Body of pancreas (tissue), 4 donors: ENCODE results near the gene MRPL10. TPM values are rescaled to one million over a fixed set of nuclear protein-coding genes. Genes with fewer than 3 reads are reported as not detected.
A peak's percentile ranks its signal among the peaks of the same experiment; 100 is the strongest.

Source experiments
- ATAC-seq: fragments of 150-250 bp; one replicate; pipeline ENCODE4 v1.9.1; 2016
- DNase-seq, 4 donors: peaks; one replicate each; pipeline ENCODE4 v3.0.0-alpha.2; 2019
- H3K27ac ChIP-seq, 4 donors: fragments of 200-600 bp; sonication (generic); 1 replicate in 3 of 4; 2 replicates in 1 of 4; pipeline versions ENCODE4 v1.5.1 to v1.6.1; 2016 to 2019; ENCODE audit warnings: mild to moderate bottlenecking in 1 of 4, mixed read lengths in 1 of 4, moderate library complexity in 1 of 4
- H3K27me3 ChIP-seq, 2 donors: fragments of 200-600 bp; sonication (generic); one replicate each; pipeline ENCODE4 v1.6.0; 2016; ENCODE audit warnings: mild to moderate bottlenecking in 1 of 2
- H3K36me3 ChIP-seq, 2 donors: fragments of 200-600 bp; sonication (generic); replicated peaks in 1 of 2; 2 replicates each; pipeline ENCODE4 v1.5.1; 2016; ENCODE audit warnings: low read depth in 2 of 2; ENCODE audit not compliant: insufficient read depth in 1 of 2
- H3K4me1 ChIP-seq: fragments of 200-600 bp; sonication (generic); one replicate; pipeline ENCODE4 v1.6.0; 2016
- H3K4me3 ChIP-seq, 2 donors: fragments of 200-600 bp; sonication (generic); 1 replicate in 1 of 2; 2 replicates in 1 of 2; pipeline ENCODE4 v1.5.1; 2016 to 2019
- H3K9me3 ChIP-seq, 3 donors: fragments of 200-600 bp; sonication (generic); 1 replicate in 2 of 3; 2 replicates in 1 of 3; pipeline ENCODE4 v1.5.1; 2016
- CTCF ChIP-seq, 7 experiments: fragments of 450-650 bp in 4 of 7; fragments of 200-600 bp in 3 of 7; sonication (generic) in 3 of 7; IDR thresholded peaks; one replicate each; pipeline ENCODE4 v1.5.1; 2016 to 2019; ENCODE audit warnings: antibody characterized with exemption in 7 of 7
- POLR2A ChIP-seq, 3 donors: fragments of 450-650 bp; IDR thresholded peaks; one replicate each; pipeline ENCODE4 v1.6.1; 2016; ENCODE audit warnings: antibody characterized with exemption in 3 of 3, mild to moderate bottlenecking in 2 of 3
- WGBS, 2 donors: methylation state at CpG; one replicate each; pipeline ENCODE4 v1.1.5; 2017; 5-methylcytosine and 5-hydroxymethylcytosine counted together
- intact Hi-C: fragments of 100-400 bp; cut with DNase I; formaldehyde crosslinking; loops from one replicate; pipeline ENCODE4 v1.15.1; 2023
- total RNA-seq, 2 donors: library from RNA; depleted of rRNA; stranded (reverse); fragments of >200 nt; gene quantifications; one replicate each; pipeline ENCODE4 v1.1.0, GENCODE V29; 2016

The MRPL10 gene
- total RNA-seq, 2 donors from 2014 or later, result 4.3 to 29.8 TPM

GRCh38 chr17:47810200-47810821 lies 21.0 kb downstream of the MRPL10 start:
- TF ChIP-seq POLR2A (IDR thresholded peaks at IDR 0.05), result no peak
- TF ChIP-seq CTCF (IDR thresholded peaks at IDR 0.05), result no peak
- H3K9me3 ChIP-seq, result no peaks in the 10 kb centered on the region
- no peaks in the 10 kb centered on the region for H3K27me3 ChIP-seq
- intact Hi-C loops, result no loop called here
- H3K36me3 ChIP-seq, result peaks cover 0 to 20% of the 10 kb centered on the region in 2 donors
- peak overlapping the region; percentile 77 to 87 (median 82) for H3K27ac ChIP-seq
- peak; percentile 88 to 94 (median 90) for DNase-seq
- WGBS, 2 donors, result 13 to 15% methylated on average over 10 of the region's 10 CpGs
- no peak overlapping the region for H3K4me3 ChIP-seq
- peaks cover 52% of the 10 kb centered on the region for H3K4me1 ChIP-seq
- ATAC-seq, result peak; percentile 94

- no peaks in the 10 kb centered on the region for H3K27me3 ChIP-seq
- peaks cover 0 to 15% of the 10 kb centered on the region in 2 donors for H3K36me3 ChIP-seq
- WGBS, 2 donors, result 78 to 86% methylated on average over 10 to 22 of the region's 22 CpGs
Observed at GRCh38 chr17:47808830-47809480, 22.4 kb downstream of the MRPL10 start.

DNA sequence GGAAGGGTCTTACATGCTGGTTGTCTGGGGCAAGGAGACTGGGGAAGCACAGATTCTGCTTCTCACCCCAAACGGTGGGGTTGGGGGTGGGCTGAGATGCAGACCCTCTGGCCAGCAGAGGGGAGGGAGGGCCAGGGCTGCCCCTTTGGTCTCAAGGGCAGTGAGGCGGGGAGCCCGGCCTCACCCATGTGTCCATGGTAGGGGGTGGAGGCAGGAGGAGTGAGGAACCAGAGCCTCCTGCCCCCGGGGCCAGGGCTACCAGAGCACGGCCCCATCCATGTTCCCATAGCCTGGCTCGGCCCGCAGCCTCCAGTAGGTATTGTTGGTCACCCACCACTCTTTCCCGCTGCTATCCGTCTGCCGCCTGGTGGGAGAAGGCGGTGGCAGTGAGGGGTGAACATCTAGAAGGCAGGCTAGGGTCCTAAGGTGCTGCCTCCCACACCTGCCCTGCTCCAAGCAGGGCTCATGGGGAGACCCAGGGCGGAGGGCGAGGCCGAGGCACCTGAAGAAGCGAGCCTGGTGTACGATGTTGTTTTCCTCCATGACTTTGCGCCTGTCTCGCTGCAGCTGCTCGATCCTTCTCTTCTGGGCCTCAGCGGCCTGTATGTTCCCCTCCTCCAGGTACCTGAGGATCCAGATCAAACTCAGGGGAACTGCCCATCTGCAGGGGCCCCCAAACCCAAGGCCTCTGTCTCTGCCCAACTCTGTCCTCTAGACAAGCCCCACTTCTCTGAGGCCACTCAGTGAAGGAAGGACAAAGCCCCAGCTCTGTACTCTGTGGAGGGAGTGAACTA lies 23.1 kb downstream of the MRPL10 start:
- Histone ChIP-seq H3K27me3 (no peaks in the 10 kb centered on the region), H3K36me3 (peaks cover 0 to 15% of the 10 kb centered on the region in 2 donors), H3K4me3 (no peak overlapping the region), H3K27ac (peak overlapping the region; percentile 77 to 87 (median 82)), H3K4me1 (peaks cover 49% of the 10 kb centered on the region), H3K9me3 (no peaks in the 10 kb centered on the region)
- ATAC-seq (no peak), DNase-seq (no peak)
- no peak for TF ChIP-seq CTCF (IDR thresholded peaks at IDR 0.05)
- TF ChIP-seq POLR2A (IDR thresholded peaks at IDR 0.05), result no peak
- intact Hi-C loops, result loop anchor here (10.0 kb wide), 2 partner anchors 113 to 153 kb away; partner anchors contain the start of gene TBKBP1
- WGBS, 2 donors, result 84 to 85% methylated on average over 12 to 16 of the region's 20 CpGs

More at GRCh38 chr17:47808830-47809480, 22.4 kb downstream of the MRPL10 start:
- Histone ChIP-seq H3K4me3 (no peak overlapping the region), H3K4me1 (peaks cover 52% of the 10 kb centered on the region), H3K9me3 (no peaks in the 10 kb centered on the region), H3K27ac (peak overlapping the region; percentile 77 to 87 (median 82))
- intact Hi-C loops, result loop anchor here (10.0 kb wide), 2 partner anchors 114 to 154 kb away; partner anchors contain the start of gene TBKBP1
- ATAC-seq (no peak), DNase-seq (no peak)
- no peak for TF ChIP-seq CTCF (IDR thresholded peaks at IDR 0.05)
- TF ChIP-seq POLR2A (IDR thresholded peaks at IDR 0.05), result no peak

DNA sequence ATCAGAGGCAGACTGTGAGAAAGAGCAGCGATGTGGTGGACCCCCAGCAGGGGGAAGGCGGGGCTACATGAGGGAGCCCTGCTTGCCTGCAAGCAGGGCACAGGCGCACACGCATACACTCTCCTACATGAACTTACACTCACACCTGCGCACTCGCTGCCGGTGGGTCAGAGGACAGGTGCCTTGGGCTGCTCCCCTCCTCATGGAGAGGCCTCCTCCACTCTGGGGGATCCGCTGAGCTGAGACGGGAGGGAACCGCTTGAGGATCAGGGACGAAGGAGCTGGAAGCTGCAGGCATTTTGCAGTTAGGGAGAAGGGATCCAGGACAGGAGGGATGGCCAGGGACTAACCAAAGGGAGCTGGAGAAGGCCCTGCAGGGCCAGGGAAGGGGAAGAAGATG lies 23.9 kb downstream of the MRPL10 start:
- no peak overlapping the region for H3K4me3 ChIP-seq
- no peak for DNase-seq
- H3K27ac ChIP-seq, result peak overlapping the region in 1 of 4 donors; percentile 87
- no peaks in the 10 kb centered on the region for H3K27me3 ChIP-seq
- H3K9me3 ChIP-seq, result no peaks in the 10 kb centered on the region
- no peak for ATAC-seq
- H3K4me1 ChIP-seq, result peaks cover 41% of the 10 kb centered on the region
- H3K36me3 ChIP-seq, result peaks cover 0 to 15% of the 10 kb centered on the region in 2 donors
- 86 to 90% methylated on average over 4 to 11 of the region's 11 CpGs for WGBS, 2 donors
- intact Hi-C loops, result loop anchor here (10.0 kb wide), 2 partner anchors 113 to 153 kb away; partner anchors contain the start of gene TBKBP1
- TF ChIP-seq CTCF (IDR thresholded peaks at IDR 0.05) (no peak), POLR2A (IDR thresholded peaks at IDR 0.05) (no peak)
